A673 (cell line): ENCODE data around the gene FFAR1. TPM values are rescaled to one million over a fixed set of nuclear protein-coding genes. Genes with fewer than 3 reads are reported as not detected.

Experiments
- BruUV-seq: library from RNA; stranded (reverse); fragments of 400-500 nt; replicated peaks from 2 replicates; lab custom pipeline; 2021; lab: Mats Ljungman, UMichigan
- CTCF ChIA-PET: fragments of 300-600 bp; sonication (Branson Sonifier 250); formaldehyde crosslinking; loops from one replicate; lab custom pipeline; 2022; ENCODE audit warnings: antibody characterized with exemption; lab: Charles Lee
- POLR2A ChIA-PET: fragments of 300-600 bp; sonication (Branson Sonifier 250); formaldehyde crosslinking; loops from one replicate; lab custom pipeline; 2022; ENCODE audit warnings: antibody characterized with exemption; ENCODE audit not compliant: low non-redundant PET; lab: Charles Lee
- DNase-seq: peaks from one replicate; pipeline ENCODE4 v3.0.0-alpha.2; 2015; ENCODE audit warnings: low spot score
- H3K27ac ChIP-seq: fragments of 200-600 bp; sonication (generic); 2 replicates; pipeline ENCODE4 v1.5.1; 2016; ENCODE audit warnings: mixed run types, low read depth, mild to moderate bottlenecking, mixed read lengths, antibody characterized with exemption, low read length; ENCODE audit not compliant: poor library complexity, severe bottlenecking
- H3K27me3 ChIP-seq: fragments of 200-600 bp; sonication (generic); replicated peaks from 2 replicates; pipeline ENCODE4 v1.6.1; 2017; ENCODE audit warnings: mixed run types, low read depth, mild to moderate bottlenecking, mixed read lengths, antibody characterized with exemption, low read length; ENCODE audit not compliant: insufficient read depth, poor library complexity
- H3K36me3 ChIP-seq: fragments of 200-600 bp; sonication (generic); 2 replicates; pipeline ENCODE4 v1.6.1; 2016; ENCODE audit warnings: mixed run types, mild to moderate bottlenecking, mixed read lengths, antibody characterized with exemption, low read length; ENCODE audit not compliant: insufficient read depth, poor library complexity, severe bottlenecking
- H3K4me1 ChIP-seq: fragments of 200-600 bp; sonication (generic); 2 replicates; pipeline ENCODE4 v1.6.1; 2017; ENCODE audit warnings: mixed run types, mild to moderate bottlenecking, mixed read lengths, antibody characterized with exemption, low read length; ENCODE audit not compliant: insufficient read depth, poor library complexity, severe bottlenecking
- H3K4me3 ChIP-seq: fragments of 200-600 bp; sonication (generic); 2 replicates; pipeline ENCODE4 v1.5.1; 2016; ENCODE audit warnings: low read depth, mixed run types, mild to moderate bottlenecking, mixed read lengths, low read length; ENCODE audit not compliant: poor library complexity, severe bottlenecking
- H3K9me3 ChIP-seq: fragments of 200-600 bp; sonication (generic); 2 replicates; pipeline ENCODE4 v1.6.1; 2016; ENCODE audit warnings: mixed run types, low read depth, mild to moderate bottlenecking, mixed read lengths, antibody characterized with exemption, low read length; ENCODE audit not compliant: poor library complexity, severe bottlenecking
- EZH2 ChIP-seq: fragments of 200-600 bp; sonication (generic); IDR thresholded peaks from 2 replicates; pipeline ENCODE4 v1.6.1; 2017; ENCODE audit warnings: borderline replicate concordance, low read depth, mild to moderate bottlenecking, mixed read lengths, antibody characterized with exemption, low read length; ENCODE audit not compliant: poor library complexity, severe bottlenecking
- intact Hi-C: fragments of 100-400 bp; cut with micrococcal nuclease; formaldehyde crosslinking; loops from one replicate; pipeline ENCODE4 v1.10.0; 2022; ENCODE audit not compliant: unreplicated experiment
- total RNA-seq: library from RNA; stranded (reverse); gene quantifications from 2 replicates; pipeline ENCODE4 v1.2.3, GENCODE V29; 2021
- TF ChIP-seq, protein P1 (sequence below): fragments of 300-800, 200-600 bp; sonication (generic); conservative IDR thresholded peaks from 2 replicates; pipeline ENCODE4 v1.5.1; 2017; ENCODE audit warnings: low read depth, mild to moderate bottlenecking, antibody characterized with exemption, low read length, moderate library complexity, mixed read lengths

The FFAR1 gene
- total RNA-seq, 1 experiment from 2014 or later: not detected

DNA sequence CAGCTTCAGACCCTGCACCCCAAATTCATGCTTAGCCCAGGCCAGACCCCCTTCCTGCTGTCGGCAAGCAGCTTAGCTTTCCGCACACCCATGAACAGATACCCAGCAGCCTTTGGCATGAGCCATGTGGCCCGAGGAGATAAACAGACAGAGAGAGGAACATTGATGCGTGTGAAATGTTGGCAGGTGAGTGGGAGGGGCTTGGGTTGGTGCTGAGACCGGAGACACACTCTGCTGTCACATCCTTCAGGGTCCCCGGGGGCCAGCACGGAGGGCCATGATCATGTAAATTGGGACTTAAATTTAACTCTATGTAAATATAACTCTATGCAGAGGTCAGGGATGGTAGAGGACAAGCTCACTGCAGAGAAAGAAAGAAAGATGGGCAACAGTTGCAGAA is 17.2 kb upstream of the FFAR1 start:
- TF ChIP-seq, protein P1, sequence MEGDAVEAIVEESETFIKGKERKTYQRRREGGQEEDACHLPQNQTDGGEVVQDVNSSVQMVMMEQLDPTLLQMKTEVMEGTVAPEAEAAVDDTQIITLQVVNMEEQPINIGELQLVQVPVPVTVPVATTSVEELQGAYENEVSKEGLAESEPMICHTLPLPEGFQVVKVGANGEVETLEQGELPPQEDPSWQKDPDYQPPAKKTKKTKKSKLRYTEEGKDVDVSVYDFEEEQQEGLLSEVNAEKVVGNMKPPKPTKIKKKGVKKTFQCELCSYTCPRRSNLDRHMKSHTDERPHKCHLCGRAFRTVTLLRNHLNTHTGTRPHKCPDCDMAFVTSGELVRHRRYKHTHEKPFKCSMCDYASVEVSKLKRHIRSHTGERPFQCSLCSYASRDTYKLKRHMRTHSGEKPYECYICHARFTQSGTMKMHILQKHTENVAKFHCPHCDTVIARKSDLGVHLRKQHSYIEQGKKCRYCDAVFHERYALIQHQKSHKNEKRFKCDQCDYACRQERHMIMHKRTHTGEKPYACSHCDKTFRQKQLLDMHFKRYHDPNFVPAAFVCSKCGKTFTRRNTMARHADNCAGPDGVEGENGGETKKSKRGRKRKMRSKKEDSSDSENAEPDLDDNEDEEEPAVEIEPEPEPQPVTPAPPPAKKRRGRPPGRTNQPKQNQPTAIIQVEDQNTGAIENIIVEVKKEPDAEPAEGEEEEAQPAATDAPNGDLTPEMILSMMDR: no peak
- no peak for TF ChIP-seq EZH2
- CTCF ChIA-PET: no interaction called here

DNA sequence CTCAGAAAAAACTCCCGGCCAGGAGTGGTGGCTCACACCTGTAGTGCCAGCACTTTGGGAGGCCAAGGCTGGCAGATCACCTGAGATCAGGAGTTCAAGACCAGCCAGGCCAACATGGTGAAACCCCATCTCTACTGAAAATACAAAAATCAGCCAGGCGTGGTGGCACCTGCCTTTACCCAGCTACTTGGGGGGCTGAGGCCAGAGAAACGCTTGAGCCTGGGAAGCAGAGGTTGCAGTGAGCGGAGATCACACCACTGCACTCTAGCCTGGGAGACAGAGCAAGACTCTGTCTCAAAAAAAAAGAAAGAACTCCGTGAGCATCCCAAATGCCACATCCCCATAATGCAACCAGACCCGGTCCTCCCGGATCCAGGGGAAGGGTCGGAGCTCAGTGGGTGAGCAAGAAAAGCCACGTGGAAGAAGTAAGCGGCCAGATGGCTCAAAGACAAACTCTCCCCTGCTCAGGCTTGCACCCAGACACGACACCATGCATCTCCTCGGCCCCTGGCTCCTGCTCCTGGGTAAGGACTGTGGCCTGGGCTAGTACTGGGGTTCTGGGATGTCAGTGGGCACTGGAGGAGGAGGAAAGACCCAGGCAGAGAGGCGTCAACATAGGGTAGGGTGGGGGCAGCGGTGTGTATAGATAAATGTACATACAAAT is 16.0 kb upstream of the FFAR1 start:
- no TSS peak for BruUV-seq
- TF ChIP-seq, protein P1: no peak
- TF ChIP-seq EZH2: no peak
- intact Hi-C loops: no loop called here
- CTCF ChIA-PET: no interaction called here
- Histone ChIP-seq H3K4me3 (no peak overlapping the region), H3K27me3 (peaks cover 4% of the 10 kb centered on the region), H3K27ac (no peak overlapping the region), H3K9me3 (no peaks in the 10 kb centered on the region), H3K4me1 (no peaks in the 10 kb centered on the region), H3K36me3 (no peaks in the 10 kb centered on the region)
- DNase-seq: no peak
- POLR2A ChIA-PET: interaction anchor here (0.5 kb wide), 1 partner anchor 670 kb away, joined by 3 read pairs; no protein-coding TSS in a partner anchor

More for the DNA sequence above, 17.2 kb upstream of the FFAR1 start:
- H3K27ac ChIP-seq: no peak overlapping the region
- no peaks in the 10 kb centered on the region for H3K36me3 ChIP-seq
- intact Hi-C loops: no loop called here
- no peaks in the 10 kb centered on the region for H3K4me1 ChIP-seq
- H3K9me3 ChIP-seq: no peaks in the 10 kb centered on the region
- POLR2A ChIA-PET: no interaction called here
- BruUV-seq: no TSS peak
- H3K4me3 ChIP-seq: no peak overlapping the region
- DNase-seq: no peak
- H3K27me3 ChIP-seq: peaks cover 7% of the 10 kb centered on the region

DNA sequence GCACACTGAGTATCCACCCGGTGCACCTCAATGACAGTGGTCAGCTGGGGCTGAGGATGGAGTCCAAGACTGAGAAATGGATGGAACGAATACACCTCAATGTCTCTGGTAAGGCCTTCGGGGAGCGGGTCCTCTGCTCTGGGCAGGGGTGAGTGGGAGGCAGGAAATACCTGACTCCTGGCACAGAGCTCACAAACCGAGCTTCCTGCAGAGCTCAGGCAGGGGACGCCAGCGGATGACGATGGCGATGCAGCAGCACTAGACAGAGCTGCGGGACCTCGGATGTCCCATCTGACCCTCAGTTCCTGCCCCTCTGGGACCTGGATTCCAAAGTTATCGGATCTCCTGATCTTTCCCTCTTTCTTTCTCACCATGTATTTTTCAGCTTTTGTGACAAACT is 14.9 kb upstream of the FFAR1 start:
- peaks cover 4% of the 10 kb centered on the region for H3K27me3 ChIP-seq
- H3K4me1 ChIP-seq: no peaks in the 10 kb centered on the region
- H3K27ac ChIP-seq: no peak overlapping the region
- H3K36me3 ChIP-seq: no peaks in the 10 kb centered on the region
- intact Hi-C loops: no loop called here
- DNase-seq: no peak
- ChIA-PET CTCF (no interaction called here), POLR2A (no interaction called here)
- no peaks in the 10 kb centered on the region for H3K9me3 ChIP-seq
- TF ChIP-seq EZH2: no peak
- TF ChIP-seq, protein P1: no peak
- no peak overlapping the region for H3K4me3 ChIP-seq
- no TSS peak for BruUV-seq
